Measurements from ENCODE around the gene SHANK2.

The SHANK2 gene

DNA sequence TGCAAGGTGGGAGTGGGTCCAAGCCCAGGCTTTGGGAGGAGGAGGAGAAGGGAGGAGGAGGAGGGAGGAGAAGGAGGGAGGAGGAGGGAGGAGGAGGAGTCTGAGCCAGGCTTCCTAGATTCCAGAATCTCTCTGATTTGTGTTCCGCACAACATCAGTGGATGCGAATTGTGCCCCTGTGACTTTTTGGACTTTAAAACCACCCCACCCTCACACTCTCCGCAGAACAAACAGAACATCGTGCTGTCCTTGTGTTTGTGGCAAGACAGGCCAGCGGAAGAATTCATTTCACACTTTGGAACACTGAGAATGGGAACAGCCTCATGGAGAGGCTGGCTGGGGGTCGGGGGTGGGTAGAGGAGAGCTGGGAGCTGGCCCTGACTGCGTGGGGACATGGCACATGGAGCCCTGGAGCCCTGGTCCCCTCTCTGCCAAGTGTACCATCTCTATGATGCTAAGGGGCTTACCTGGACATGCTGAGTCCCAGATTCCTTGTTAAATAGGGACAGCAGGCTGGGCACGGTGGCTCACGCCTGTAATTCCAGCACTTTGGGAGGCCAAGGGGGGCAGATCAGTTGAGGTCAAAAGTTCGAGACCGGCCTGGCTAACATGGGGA lies 16.4 kb upstream of the SHANK2 start:
- DNase-seq, result no peak

GRCh38 chr11:71267807-71268421 lies 15.5 kb upstream of the SHANK2 start:
- no peak for DNase-seq

DNA sequence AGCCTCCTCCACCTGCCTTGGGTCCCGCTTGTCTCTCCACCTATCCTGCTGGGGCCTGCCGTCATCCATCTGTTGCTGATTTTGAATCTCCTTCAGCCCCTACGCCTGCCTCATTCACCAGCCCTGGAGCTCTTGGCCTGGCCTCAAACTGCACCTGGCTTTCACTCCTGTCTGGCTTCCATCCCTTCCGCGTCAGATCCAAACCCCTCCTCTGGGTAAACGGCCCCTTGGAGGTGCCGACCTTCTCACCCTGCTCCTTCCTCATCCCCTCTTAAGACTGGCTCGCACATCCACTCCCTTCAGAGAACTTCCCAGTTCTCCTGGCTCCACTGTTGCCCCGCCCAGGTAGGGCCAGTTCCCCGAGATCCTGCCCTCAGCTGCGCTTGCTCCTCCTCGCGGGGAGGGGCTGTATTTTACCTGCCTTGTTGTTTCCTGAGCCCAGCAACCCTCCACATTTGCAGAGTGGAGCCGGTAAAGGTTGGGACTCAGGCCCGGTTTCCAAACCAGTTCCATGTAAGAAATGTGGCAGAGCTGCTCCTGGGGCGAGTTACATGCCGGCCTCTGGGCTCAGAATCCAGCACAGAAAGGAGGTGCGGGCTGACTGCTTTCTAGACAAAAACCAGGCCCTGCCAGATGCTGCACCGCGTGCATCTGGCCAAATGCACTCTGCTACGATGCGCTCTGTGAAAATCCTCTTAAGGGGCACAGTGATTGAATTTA lies 13.9 kb upstream of the SHANK2 start:
- DNase-seq, result no peak

DNA sequence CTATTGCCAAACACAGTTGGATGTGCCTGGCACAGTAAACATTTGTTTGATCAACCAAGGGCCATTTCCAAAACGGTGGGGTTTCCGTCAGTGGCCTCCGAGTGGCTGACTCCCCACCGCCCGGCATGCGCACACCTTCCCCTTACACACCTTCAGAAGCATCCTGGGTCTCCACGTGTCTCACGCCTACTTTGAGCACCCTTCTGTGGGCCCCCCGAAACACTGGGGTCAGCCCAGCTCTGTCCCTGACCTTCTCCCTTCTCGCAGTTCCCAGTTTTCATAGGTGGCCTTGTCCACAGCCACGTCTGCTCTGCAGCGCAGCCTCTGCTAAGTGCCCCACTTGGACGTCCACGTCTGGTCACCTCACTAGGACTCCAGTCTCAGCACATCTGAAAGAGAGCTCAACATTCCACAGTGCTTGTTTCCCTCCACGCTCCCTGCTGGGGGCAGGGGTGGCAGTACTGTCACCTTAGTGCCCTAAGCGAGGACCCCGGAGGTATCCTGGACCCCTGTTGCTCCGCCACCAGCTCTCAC lies 13.2 kb upstream of the SHANK2 start:
- no peak for DNase-seq

- DNase-seq, result no peak
Measured at GRCh38 chr11:71263386-71263785, 11.0 kb upstream of the SHANK2 start.

- DNase-seq, result no peak
Measured at GRCh38 chr11:71255800-71256479, 3.6 kb upstream of the SHANK2 start.

DNA sequence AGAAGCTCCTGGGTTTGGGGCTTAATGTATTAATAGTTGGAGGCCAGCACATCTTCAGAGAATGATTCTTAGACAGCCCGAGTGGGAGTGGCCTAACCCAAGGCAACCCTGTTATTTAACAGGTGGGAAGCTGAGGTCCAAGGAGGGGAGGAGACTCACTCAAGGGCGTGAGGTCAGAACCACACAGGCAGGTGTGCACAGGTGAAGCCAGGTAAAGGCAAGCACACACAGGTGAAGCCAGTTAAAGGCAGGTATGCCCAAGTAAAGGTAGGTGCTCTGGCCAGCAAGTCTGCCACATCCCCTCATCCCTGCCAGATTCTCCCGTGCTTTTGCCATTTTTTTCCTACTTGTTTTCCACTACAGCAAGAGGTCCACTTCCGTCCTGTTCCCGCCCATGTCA lies 2.9 kb upstream of the SHANK2 start:
- DNase-seq, result no peak

DNA sequence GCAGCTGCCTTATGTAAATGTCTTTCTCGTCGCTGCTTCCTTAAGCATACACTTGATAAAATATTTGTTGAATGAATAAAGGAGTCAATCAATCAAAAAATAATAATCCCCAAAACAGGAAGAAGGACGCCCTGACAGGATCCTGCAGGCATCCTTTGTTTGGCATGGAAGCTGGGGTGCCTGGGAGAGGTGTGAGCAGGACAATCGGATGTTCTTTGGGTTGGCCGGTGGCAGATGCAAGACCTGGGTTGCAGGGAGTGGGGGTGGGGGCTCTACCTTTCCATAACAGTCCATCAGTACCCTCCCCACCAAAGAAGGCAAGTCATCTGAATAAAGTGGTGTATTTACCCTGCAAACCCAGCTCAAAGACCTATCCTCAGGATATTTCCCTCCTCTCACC lies 1.4 kb upstream of the SHANK2 start:
- no peak for DNase-seq

GRCh38 chr11:71252770-71253730 lies 673 bp upstream of the SHANK2 start:
- no peak for DNase-seq

DNA sequence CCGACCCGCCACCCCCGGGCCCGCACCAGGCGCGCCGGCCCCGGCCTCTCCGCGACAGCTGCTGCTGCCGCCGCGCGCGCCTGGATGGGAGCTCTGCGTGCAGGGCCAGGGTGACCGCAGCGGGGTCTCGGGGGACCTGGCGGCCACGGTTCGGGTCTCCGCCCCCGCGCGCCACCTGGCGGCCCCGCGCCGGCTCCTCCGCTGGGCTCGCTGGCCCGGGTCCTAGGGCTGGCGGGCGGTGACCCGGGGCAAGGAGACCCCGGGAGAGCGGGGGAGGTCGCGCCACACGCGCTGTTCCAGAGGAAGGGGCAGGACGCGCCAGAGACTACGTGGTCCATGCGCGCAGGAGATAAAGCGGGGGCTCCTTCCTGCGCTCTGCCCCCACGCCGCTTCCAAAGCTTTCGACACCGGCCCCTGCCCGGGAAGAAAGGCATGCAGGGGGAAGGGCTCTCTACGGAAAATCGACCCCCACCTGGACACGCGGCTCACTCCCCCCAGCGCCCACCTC lies 562 bp downstream of the SHANK2 start:
- DNase-seq, result no peak

DNA sequence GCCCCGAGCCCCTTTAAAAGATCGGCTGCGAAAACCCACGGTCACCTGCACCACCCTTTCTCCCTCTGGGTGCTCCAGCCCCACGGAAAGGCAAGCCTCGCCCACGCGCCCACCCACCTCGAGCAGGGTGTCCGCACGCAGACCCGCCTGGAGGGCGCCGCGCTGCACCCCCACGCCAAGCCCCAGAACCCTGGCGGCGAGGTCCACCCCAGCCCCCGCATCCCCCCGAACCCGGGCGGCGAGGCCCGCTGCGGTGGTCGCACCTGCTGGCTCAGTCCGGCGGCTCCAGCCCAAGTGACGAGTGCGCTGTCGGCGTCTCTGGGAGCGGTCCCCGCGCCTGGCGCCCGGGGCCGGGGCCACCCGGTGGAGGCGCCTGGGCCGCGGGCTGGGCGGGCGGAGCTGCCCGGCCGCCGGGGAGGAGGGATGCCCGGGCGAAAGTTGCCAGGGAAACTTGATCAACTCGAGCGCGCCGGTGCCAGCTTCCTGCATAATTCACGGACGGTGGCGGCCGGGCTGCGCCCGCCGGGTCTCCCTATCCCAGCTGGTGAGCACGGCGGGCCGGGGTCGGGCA lies 1.1 kb downstream of the SHANK2 start:
- DNase-seq, result no peak

GRCh38 chr11:71250523-71251150 lies 1.7 kb downstream of the SHANK2 start:
- DNase-seq, result no peak

GRCh38 chr11:71249301-71249700 lies 3.1 kb downstream of the SHANK2 start:
- DNase-seq, result no peak

GRCh38 chr11:71248656-71249055 lies 3.7 kb downstream of the SHANK2 start:
- DNase-seq, result no peak

DNA sequence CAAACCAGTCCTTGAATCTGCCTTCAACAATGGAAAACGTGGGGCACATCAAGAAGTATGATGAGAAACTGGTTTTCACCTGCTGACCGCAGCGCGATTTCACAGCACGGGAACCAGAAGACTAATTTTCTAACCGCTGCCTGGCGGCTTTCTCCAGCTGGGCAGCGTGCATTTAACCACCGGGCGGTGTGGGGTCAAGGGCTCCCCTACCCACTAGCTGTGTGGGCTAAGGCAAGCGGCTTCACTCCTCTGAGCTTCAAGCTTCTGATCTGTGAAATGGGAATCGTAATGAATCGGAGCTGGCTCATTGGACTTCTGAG lies 4.2 kb downstream of the SHANK2 start:
- no peak for DNase-seq

GRCh38 chr11:71247551-71248250 lies 4.7 kb downstream of the SHANK2 start:
- DNase-seq, result no peak

GRCh38 chr11:71246559-71246958 lies 5.8 kb downstream of the SHANK2 start:
- DNase-seq, result no peak

GRCh38 chr11:71245601-71246391 lies 6.6 kb downstream of the SHANK2 start:
- no peak for DNase-seq

GRCh38 chr11:71244116-71244810 lies 8.1 kb downstream of the SHANK2 start:
- no peak for DNase-seq
